GM18499 (cell line): ENCODE data around the gene YBX2.

Experiments
- ATAC-seq: cut with Tn5 transposase; IDR thresholded peaks from one replicate; pipeline ENCODE4 v1.9.1; 2021; ENCODE audit warnings: moderate number of reproducible peaks; ENCODE audit not compliant: insufficient read depth, unreplicated experiment

YBX2 gene

DNA sequence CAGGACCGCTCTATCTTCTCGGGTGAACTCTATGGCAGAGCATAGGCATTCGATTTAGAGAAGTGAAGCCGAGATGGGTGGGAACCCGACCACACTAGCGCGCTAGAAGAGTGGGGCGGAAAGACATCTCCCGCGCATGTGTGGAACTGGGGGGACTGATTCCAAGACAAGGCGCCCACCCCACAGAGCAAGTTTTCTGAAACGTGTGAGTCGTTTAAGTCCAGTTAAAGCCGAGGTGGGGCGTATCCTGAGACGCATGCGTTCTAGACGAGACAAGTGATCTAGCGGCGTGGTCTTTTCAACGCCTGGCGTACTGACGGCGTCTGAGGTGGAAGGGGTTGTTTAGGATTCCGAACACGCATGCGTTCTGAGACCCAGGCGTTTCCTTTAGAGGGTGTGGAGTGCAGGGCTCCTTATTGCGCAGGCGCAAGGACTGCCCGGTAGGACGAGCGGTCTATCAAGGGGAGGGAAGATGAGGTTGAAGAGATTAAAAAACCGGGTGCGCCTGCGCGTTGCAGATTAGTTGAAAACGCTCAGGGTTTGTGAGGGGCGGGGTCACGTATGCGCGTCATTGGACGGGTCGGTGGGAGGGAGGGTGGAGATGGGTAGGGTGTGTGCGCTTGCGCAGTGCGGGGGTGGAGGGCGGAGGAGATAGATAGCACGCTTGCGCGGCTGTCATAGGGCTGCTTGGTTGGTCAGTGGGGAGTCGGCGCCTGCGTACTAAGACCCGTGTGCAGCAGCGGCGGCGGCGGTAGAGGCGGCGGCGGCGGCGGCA is 12.7 kb upstream of the YBX2 start, which contains the start of gene EIF5A:
TSS of gene EIF5A (plus strand) at position 718 of the 775 bp plus-strand sequence. CDS start 2,008 bp downstream, outside the sequence.
- peak; percentile 56 for ATAC-seq

DNA sequence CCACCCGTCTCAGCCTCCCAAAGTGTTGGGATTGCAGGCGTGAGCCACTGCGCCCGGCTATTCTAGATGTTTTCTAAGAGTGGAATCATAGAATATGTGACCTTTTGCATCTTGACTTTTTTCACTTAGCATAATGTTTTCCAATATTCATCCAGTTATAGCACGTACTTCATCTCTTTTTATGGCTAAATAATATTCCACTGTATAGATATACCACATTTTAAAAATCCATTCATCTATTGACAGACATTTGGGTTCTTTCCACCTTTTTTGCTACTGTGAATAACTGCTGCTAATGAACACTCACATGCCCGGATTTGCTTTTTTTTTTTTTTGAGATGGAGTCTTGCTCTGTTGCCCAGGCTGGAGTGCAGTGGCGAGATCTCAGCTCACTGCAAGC is 9.7 kb upstream of the YBX2 start:
- ATAC-seq, result no peak

DNA sequence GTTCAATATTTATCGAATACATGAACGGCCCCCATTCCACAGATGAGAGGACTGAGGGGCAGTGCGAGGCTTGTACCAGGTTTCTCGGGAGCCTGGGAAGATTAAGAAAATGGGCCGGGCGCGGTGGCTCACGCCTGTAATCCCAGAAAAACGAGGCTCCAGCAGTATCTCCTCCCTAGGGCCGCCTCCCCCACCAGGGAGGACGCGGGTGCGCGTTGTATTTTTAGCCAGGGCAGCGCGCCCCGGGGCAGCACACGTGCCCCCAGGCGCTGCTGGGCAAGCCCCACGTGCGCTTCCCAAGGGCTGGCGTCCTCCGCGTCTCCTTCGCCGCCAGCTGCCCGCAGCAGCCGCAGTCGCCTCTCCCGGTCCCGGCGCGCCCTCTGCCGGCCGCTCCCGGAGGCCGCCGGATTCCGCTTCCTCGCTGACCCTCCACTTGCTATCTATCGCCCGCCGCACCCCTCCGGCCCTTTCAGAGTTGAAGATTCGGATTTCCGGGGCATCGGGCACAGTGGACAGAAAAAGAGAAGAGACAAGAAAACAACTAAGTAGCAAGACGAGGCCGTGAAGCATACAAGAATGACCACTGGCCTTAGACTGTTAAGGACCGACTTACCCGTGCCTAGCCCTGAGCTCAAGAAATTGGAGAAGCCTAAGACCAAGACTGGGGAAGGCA is 1.9 kb upstream of the YBX2 start:
- ATAC-seq, result no peak

DNA sequence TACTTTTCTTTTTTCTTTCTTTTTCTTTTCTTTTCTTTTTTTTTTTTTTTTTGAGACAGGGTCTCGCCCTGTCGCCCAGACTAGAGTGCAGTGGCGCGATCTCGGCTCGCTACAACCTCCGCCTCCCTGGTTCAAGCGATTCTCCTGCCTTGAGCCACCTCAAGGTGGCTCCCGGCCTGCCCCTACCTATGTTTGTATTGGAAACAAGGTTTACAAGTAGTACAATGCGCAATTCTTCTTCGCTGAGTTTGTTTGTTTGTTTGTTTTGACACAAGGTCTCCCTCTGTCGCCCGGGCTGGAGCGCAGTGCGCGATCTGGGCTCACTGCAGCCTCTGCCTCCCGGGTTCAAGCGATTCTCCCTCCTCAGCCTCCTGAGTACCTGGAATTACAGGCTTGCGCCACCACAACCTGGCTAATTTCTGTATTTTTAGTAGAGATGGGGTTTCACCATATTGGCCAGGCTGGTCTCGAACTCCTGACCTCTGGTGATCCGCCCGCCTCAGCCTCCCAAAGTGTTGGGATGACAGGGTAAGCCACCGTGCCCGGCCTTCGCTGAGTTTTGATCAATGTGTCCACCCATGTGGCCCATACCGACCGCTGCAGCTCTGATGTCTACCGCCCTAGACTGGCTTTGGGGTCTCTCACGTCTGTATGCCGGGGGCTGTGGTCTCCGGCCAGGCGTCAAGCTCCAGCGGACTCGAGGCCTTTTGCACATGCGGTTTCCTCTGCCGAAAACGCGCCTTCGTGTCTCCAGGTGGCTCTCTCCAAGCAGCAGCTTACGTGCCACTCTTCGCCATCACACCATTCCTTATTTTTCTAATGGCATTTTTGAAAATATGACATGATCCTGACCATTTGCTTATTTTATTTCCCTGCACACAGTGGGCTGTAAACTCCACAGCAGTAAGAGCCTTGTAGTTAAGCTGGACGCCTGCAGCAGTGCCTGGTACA is 1.1 kb upstream of the YBX2 start:
- no peak for ATAC-seq

DNA sequence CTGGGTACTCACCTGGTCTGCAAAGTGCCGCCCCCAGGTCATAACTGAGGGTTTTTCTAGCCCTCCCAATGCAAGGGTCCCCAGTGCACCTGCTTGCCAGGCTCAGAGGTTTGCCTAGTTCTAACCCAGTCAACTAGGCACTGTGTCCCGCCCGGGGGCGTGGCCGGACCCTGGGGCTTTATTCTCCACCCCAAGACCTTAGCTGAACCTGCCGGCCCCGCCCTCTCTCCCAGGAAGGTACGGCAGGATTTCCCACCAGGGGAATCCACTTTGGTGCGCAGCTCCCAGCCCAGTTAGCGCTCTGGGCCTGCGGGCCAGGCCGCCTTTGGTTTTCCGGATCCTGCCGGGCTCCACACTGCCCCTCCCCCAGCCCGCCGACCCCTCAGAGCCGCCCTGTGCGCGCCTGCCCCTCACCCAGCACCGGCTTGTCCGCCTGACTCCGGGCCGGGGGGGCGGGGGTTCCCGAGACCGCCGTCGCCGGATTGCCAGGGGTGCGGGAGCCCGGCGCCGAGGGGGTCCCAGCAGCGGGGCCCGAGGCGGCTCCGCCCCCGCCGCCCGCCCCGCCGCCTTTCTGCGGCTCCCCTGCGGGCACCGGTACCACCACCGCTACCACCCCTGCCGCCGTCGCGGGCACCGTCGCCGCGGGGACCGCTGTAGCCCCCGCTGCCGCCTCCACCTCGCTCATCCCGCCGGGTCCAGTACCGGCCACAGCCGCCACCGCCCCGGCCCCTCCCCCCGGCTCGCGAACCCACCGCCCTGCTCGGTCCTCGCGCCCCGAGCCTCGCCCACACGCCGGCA is 424 bp downstream of the YBX2 start:
- ATAC-seq, result no peak

DNA sequence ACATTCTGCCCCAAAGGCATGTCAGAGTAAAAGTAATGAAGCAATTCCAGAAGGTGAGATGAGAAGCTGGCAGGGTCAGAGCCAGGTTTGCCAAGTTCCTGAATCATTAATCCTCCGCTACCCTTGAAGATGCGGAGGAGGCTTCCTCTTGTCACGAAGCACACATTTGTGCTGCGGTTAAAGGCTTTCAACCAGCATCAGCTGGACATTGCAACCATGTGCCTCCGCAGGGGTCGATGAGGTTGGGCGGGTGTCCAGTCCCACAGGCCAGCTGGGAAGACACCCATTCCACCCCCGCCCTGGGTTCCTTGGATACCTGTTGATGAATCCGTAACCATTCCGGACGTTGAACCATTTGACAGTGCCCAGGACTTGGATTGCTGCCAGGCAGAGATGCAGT is 1.3 kb downstream of the YBX2 start:
- no peak for ATAC-seq

DNA sequence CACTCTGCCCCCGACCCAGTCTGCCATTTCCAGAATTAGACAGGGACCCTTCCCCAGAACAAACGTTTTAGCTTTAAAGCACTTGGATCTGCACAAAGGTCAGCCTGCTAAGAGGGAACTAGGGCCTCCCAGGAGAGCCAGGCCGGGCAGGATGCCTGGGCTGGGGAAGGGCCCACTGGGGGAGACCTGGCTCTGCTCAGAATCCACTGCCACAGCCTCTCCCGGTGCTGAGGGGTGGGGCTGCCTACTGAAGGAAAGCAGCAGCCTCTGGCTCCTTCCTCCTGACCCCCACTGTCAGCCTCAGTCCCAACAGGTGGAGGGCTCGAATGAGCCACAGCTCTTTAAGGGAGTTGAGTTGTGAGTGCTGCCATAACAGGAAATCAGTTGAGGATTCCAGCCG is 1.7 kb downstream of the YBX2 start:
- no peak for ATAC-seq

DNA sequence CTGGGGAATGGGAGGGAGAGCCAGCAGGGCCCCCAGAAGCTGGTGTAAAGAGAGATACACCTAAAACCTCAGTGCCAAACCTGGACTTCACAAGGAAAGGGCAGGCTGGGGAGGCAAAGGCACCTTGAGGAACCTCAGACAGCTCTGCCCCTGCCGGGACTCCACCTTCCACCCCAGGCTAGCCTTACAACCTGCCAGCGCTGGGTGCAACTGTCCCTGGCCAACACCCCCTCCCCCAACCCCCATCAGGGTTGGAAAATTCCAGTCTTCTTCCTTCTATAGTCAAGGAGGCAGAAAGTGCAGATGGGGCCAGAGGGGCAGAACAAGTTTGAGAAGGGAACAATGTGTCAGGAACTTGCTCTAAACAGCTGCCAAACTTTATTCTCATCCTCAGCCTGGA is 2.2 kb downstream of the YBX2 start:
- ATAC-seq, result no peak

DNA sequence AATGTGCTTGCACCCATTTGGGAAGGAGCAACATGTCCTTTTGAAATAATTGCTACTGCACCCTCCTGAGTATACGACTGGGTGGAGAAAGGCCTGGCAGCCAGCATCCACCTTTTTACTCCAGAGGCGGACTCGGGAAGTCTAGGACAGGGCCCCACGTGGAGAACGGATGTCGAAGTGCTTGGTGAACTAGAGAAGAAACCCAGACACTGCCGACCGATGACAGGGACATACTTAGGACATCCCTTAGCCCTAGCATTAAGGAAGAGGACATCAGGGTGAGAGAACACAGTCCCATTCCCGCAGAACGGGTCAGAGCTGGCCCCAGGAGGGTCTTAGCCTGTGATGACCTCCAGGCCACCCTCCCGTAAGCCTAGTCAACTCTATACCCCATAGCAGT is 3.8 kb downstream of the YBX2 start:
- ATAC-seq, result no peak

DNA sequence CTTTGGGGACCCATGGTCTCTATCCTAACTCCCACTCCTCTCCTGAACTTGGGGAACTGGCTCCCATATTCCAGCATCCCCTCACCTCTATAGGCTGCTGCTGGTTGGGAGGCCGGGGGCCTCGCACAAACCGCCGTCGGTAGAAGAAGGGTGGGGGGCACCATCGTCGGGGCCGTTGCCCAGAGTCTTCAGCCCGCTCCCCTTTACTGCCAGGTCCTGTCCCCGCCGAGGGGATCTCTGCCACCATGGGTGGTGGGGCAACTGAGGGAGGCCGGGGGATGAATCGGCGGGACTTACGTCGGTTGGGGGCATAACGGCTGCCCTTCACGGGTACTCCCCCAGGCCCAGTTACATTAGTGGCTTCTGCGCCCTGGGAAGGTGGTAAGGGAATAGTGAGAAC is 4.3 kb downstream of the YBX2 start:
- no peak for ATAC-seq

DNA sequence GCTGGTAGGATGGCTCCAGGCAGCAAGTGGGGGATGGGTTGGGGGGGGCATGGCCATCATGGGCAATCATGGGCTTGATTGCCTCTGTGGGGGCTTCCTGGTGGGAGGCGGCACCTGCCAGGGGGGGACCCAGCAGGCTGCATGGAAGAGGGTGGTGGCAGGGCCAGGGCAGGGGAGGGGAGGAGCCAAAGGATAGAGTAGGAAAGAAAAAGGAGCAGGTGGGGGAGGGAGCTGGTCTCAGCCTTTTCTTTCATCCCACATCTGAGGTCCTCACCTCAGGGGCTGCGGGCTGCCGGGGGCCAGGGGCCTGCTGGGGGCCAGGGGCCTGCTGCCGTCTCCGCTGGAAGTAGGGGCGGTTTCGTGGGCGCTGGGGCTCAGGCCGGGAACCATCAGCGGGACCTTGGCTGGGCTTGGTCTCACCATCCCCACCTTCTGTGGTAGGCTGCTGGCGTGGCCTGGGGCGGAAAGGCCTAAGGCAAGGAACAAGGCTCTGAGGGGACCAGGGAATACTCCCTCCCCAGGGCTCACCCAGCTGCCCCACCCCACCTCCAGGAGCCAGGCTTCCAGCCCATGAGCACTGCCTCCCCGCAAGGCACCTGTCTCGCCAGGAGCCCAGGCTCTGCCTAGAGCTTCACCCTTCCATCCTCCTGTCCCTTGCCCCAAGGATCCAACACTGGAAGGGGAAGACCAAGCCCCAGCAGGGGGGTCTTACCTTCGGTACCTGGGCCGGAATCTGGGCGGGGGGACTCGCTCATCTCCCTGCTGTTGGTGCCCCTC is 5.0 kb downstream of the YBX2 start:
- no peak for ATAC-seq

DNA sequence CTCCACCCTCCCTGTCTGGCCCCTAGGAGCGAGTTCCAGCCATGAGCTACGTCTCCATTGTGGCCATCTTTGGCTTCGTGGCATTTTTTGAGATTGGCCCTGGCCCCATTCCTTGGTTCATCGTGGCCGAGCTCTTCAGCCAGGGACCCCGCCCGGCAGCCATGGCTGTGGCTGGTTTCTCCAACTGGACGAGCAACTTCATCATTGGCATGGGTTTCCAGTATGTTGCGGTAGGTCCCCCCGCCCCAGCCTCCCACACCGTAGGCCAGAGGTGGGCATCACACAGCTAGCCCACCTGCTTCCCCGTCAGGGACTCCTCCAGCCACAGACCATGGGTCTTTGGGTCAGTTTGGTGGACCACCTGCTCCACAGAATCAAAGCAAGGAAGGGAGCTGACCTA is 8.8 kb downstream of the YBX2 start:
- no peak for ATAC-seq

DNA sequence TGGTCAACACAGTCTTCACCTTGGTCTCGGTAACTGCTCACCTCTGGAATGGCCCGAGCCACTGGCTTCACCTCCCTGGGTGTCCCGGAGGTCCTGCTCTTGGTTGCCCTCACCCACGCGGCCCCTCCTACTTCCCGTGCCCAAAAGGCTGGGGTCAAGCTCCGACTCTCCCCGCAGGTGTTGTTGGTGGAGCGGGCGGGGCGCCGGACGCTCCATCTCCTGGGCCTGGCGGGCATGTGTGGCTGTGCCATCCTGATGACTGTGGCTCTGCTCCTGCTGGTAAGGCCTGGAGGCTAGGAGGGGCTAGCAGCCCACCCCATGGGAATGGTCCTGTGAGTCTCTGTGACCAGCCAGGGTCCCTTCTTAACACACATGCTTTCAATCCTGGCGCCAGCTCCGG is 9.5 kb downstream of the YBX2 start:
- ATAC-seq, result no peak

DNA sequence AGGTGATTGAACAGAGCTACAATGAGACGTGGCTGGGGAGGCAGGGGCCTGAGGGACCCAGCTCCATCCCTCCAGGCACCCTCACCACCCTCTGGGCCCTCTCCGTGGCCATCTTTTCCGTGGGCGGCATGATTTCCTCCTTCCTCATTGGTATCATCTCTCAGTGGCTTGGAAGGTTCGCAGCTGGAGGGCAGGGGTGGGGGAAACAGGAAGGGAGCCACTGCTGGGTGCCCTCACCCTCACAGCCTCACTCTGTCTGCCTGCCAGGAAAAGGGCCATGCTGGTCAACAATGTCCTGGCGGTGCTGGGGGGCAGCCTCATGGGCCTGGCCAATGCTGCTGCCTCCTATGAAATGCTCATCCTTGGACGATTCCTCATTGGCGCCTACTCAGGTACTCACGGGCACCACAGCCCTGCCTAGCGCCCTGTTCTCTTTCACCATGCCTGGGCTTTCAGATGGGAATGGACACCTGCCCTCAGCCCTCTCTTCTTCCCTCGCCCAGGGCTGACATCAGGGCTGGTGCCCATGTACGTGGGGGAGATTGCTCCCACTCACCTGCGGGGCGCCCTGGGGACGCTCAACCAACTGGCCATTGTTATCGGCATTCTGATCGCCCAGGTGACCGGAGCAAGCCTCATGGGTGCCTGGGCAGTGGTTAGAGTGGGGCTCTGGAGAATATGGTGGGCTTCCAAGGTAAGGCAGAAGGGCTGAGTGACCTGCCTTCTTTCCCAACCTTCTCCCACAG is 10.8 kb downstream of the YBX2 start:
- no peak for ATAC-seq

DNA sequence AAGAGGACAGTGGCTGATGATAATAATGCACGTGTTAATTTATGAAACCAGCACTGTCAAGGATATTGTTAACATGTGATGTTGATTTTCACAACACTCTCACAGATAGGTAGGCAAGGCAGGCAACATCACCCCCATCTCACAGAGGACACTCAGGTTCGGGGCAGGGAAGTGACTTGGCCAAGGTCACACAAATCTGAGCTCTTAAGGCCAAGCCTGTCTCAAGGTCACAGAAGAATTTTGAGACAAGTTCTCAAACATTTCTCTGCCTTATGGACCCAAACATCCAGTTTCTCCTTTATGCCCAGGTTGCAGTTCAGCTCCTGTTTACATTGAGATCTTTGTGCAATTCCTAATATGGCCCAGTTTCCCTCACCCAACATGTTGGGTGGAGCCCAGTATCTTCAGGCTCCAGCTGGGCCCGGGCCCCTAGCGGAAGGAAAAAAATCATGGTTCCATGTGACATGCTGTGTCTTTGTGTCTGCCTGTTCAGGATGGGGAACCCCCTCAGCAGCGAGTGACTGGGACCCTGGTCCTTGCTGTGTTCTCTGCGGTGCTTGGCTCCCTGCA is 11.6 kb downstream of the YBX2 start:
- ATAC-seq, result no peak

DNA sequence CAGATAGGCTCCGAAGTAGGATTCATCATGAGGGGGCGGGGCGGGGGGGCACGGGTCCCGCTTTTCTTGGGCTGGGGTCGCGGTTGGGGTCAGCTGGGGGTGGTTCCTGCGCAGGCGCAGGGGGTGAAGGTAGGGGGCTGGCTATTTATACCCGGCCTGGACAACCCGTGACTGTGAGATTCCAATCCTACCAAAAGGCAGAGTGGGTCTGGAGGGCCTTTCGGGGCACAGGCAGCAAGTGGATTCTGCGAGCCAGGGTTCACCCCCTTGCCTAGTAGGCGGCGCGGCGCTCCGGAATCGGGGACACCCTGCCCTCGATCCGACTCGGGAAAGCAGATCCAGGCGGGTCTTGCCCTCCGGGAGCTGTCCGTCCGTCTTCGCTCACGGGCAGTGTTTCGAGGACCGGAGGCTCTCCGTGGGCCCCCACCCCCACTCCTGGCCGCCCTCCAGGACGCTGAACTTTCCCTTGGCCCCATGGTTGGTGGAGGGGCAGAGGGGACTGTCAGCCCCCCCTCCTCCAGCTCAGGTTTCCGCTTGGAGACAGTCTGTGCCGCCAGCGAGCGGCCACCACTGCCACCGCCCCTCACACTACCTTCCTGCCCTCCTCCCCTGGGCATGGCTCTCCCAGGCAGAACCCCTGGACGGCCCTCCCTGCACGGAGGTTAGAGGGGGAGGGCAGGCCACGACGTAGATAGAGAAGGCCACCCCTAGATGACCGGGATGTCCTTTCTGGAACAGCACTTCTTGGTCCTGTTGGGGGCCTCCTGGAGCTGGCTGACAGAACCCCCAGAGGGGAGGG is 12.3 kb downstream of the YBX2 start:
- ATAC-seq, result no peak

DNA sequence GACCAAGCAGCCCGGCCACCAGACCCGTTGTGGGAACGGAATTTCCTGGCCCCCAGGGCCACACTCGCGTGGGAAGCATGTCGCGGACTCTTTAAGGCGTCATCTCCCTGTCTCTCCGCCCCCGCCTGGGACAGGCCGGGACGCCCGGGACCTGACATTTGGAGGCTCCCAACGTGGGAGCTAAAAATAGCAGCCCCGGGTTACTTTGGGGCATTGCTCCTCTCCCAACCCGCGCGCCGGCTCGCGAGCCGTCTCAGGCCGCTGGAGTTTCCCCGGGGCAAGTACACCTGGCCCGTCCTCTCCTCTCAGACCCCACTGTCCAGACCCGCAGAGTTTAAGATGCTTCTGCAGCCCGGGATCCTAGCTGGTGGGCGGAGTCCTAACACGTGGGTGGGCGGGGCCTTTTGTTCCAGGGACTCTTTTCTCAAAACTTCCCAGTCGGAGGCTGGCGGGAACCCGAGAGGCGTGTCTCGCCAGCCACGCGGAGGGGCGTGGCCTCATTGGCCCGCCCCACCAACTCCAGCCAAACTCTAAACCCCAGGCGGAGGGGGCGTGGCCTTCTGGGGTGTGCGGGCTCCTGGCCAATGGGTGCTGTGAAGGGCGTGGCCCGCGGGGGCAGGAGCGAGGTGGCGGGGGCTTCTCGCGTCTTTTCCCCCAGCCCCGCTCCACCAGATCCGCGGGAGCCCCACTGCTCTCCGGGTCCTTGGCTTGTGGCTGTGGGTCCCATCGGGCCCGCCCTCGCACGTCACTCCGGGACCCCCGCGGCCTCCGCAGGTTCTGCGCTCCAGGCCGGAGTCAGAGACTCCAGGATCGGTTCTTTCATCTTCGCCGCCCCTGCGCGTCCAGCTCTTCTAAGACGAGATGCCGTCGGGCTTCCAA is 13.1 kb downstream of the YBX2 start, which contains the start of gene SLC2A4:
TSS of gene SLC2A4 (plus strand) at position 645 of the 879 bp plus-strand sequence. CDS start at position 862, 217 bp downstream.
- ATAC-seq, result no peak
